Measurements from ENCODE around the gene BCL6. TPM values are rescaled to one million over a fixed set of nuclear protein-coding genes. Genes with fewer than 3 reads are reported as not detected.
A peak's percentile ranks its signal among the peaks of the same experiment; 100 is the strongest.

Gene BCL6
- 7.8 TPM for total RNA-seq

DNA sequence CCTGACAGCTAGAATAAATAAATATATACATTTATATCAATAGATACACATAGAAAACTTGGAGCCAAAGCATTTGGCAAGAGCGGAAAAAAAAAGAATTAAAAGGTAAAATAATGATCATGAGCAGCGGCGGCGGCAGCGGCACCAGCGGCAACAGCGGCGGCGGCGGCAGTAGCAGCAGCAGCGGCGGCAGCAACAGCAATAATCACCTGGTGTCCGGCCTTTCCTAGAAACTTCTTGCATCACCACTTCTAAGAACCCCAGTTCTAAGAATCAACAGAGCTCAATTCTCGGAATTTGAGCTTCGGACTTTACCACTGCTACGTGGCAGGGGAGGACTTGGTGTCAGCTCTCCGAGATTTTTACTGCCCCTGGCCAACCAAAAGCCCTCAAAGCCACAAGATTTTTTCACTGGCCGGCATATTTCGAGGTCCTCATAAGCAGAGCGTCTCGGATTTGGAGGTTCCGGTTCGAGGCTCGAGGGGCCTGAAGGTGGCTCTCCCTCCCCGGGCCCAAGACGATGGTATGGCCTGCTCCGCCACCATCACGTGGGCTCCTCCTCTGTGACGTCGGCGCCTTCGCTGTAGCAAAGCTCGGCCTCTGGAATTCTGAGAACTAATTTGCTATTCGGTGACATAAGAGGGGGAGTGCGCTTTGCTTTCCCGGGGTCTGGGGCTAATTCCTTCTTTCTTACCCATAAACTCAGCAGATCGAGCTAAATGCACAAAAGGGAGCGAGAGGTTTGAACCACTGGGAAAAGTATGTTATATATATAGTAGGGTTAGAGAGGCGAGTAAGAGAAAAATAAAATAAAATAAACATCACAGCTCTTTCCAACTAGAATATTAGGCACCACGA lies at the start of gene BCL6:
Gene BCL6, minus strand, starts transcription at position 268 of the 858 bp plus-strand sequence. CDS start 11,775 bp downstream, outside the sequence.
- no peaks in the 10 kb centered on the region for H3K27me3 ChIP-seq (ENCODE audit: control insufficient read depth in 3 of 3, insufficient read depth in 3 of 3, low read length in 3 of 3)
- H3K36me3 ChIP-seq (ENCODE audit: control insufficient read depth in 3 of 3, insufficient read depth in 3 of 3, low read length in 3 of 3) = peaks cover 0 to 3% (median 0%) of the 10 kb centered on the region in 3 donors
- H3K4me3 ChIP-seq (ENCODE audit: low read length in 3 of 3) = peak within 1 kb of the TSS; percentile 94 to 97 (median 95)
- peak within 1 kb of the TSS; percentile 100 for H3K27ac ChIP-seq (ENCODE audit: low read depth, low read length)
- H3K9ac ChIP-seq (ENCODE audit: low read depth in 1 of 3, low read length in 3 of 3) = peak within 1 kb of the TSS; percentile 99 to 100 (median 100)
- H3K9me3 ChIP-seq (ENCODE audit: control insufficient read depth in 3 of 3, low read length in 3 of 3) = no peaks in the 10 kb centered on the region
- H3K4me1 ChIP-seq (ENCODE audit: control insufficient read depth in 3 of 3, insufficient read depth in 3 of 3, low read length in 3 of 3) = peaks cover 24 to 36% (median 33%) of the 10 kb centered on the region in 3 donors

DNA sequence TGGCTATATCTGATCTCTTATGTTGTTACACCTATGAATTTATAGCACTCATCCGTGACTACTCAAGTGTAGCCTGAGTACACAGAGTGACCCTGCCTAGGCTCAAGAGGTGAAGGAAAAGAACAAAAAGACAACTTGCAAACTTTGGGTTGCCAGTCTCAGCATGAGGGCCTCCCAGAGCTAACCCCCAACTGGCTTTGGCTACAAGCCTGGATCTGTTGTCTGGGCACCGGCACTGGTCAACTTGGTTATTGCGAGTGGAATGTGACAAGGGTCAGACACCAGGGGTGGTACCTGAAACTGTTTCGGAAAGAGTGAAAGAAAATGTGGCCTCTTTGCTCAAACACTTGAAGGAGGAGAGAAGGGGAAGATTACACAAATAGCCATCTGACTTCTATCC lies 49.5 kb upstream of the BCL6 start:
- Histone ChIP-seq H3K36me3 (ENCODE audit: control insufficient read depth in 3 of 3, insufficient read depth in 3 of 3, low read length in 3 of 3) (no peaks in the 10 kb centered on the region), H3K4me3 (ENCODE audit: low read length in 3 of 3) (no peak overlapping the region), H3K27me3 (ENCODE audit: control insufficient read depth in 3 of 3, insufficient read depth in 3 of 3, low read length in 3 of 3) (no peaks in the 10 kb centered on the region), H3K27ac (ENCODE audit: low read depth, low read length) (no peak overlapping the region), H3K4me1 (ENCODE audit: control insufficient read depth in 3 of 3, insufficient read depth in 3 of 3, low read length in 3 of 3) (no peaks in the 10 kb centered on the region), H3K9me3 (ENCODE audit: control insufficient read depth in 3 of 3, low read length in 3 of 3) (no peaks in the 10 kb centered on the region), H3K9ac (ENCODE audit: low read depth in 1 of 3, low read length in 3 of 3) (no peak overlapping the region)

DNA sequence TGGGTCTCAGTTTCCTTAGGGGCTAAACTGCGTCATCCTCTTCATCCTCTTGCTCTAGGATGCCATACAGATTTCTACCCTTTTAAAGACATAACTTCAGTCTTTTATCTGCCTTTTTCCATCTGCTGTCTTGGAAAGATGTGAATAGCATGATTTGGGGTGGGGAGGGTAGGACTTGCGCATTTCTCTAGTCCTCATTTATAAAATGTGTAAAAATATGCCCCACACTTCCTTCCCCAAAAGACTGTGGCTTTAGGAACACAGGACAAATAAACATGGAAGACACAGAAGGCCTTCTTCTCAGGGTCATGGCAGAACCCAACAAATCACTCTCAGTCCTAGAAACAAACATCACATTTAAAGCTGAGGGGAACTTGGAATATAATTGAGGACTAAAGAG lies 48.4 kb upstream of the BCL6 start:
- H3K4me3 ChIP-seq (ENCODE audit: low read length in 3 of 3) = no peak overlapping the region
- H3K9me3 ChIP-seq (ENCODE audit: control insufficient read depth in 3 of 3, low read length in 3 of 3) = no peaks in the 10 kb centered on the region
- no peaks in the 10 kb centered on the region for H3K27me3 ChIP-seq (ENCODE audit: control insufficient read depth in 3 of 3, insufficient read depth in 3 of 3, low read length in 3 of 3)
- H3K4me1 ChIP-seq (ENCODE audit: control insufficient read depth in 3 of 3, insufficient read depth in 3 of 3, low read length in 3 of 3) = no peaks in the 10 kb centered on the region
- H3K9ac ChIP-seq (ENCODE audit: low read depth in 1 of 3, low read length in 3 of 3) = no peak overlapping the region
- no peak overlapping the region for H3K27ac ChIP-seq (ENCODE audit: low read depth, low read length)
- H3K36me3 ChIP-seq (ENCODE audit: control insufficient read depth in 3 of 3, insufficient read depth in 3 of 3, low read length in 3 of 3) = no peaks in the 10 kb centered on the region

DNA sequence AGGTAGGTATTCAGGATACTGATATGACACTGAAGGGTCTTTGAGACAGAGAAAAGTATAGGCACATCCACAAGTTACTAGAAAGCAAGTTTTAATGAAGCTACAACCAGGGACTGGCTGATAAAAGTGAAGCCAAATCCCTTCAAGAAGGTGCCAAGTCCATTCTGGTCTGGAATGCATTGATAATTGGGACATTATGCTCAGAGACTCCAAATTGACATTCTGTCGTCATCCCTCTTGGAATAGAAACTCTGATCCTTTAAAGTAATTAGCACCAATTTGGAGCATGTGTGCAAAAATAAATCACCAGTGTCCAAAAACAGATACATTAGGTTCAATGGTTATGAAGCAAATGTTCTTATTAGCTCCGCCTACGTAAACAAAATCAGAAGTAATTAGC lies 47.3 kb upstream of the BCL6 start:
- Histone ChIP-seq H3K9me3 (ENCODE audit: control insufficient read depth in 3 of 3, low read length in 3 of 3) (no peaks in the 10 kb centered on the region), H3K9ac (ENCODE audit: low read depth in 1 of 3, low read length in 3 of 3) (no peak overlapping the region), H3K36me3 (ENCODE audit: control insufficient read depth in 3 of 3, insufficient read depth in 3 of 3, low read length in 3 of 3) (no peaks in the 10 kb centered on the region), H3K4me3 (ENCODE audit: low read length in 3 of 3) (no peak overlapping the region), H3K27ac (ENCODE audit: low read depth, low read length) (no peak overlapping the region), H3K27me3 (ENCODE audit: control insufficient read depth in 3 of 3, insufficient read depth in 3 of 3, low read length in 3 of 3) (no peaks in the 10 kb centered on the region), H3K4me1 (ENCODE audit: control insufficient read depth in 3 of 3, insufficient read depth in 3 of 3, low read length in 3 of 3) (no peaks in the 10 kb centered on the region)

DNA sequence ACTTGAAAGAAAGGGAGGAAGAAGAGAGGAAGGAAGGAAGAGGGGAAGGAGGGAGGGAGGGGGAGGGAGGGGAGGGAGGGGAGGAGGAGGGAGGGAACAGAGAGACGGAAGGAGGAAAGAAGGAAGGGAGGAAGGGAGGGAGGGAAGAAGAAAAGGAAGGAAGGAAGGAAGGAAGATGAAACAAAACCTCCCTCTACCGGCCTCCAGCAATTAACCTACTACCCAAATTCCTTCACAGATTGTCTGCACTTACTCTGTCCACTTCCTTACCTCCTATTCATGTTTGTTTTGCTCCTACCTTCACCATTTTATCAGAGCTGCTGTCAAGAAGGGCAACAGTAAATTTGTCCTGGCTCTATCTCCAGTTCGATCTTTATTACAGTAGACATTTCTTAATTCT lies 44.6 kb upstream of the BCL6 start:
- Histone ChIP-seq H3K27me3 (ENCODE audit: control insufficient read depth in 3 of 3, insufficient read depth in 3 of 3, low read length in 3 of 3) (no peaks in the 10 kb centered on the region), H3K4me1 (ENCODE audit: control insufficient read depth in 3 of 3, insufficient read depth in 3 of 3, low read length in 3 of 3) (no peaks in the 10 kb centered on the region), H3K36me3 (ENCODE audit: control insufficient read depth in 3 of 3, insufficient read depth in 3 of 3, low read length in 3 of 3) (no peaks in the 10 kb centered on the region), H3K9ac (ENCODE audit: low read depth in 1 of 3, low read length in 3 of 3) (no peak overlapping the region), H3K27ac (ENCODE audit: low read depth, low read length) (no peak overlapping the region), H3K9me3 (ENCODE audit: control insufficient read depth in 3 of 3, low read length in 3 of 3) (no peaks in the 10 kb centered on the region), H3K4me3 (ENCODE audit: low read length in 3 of 3) (no peak overlapping the region)

DNA sequence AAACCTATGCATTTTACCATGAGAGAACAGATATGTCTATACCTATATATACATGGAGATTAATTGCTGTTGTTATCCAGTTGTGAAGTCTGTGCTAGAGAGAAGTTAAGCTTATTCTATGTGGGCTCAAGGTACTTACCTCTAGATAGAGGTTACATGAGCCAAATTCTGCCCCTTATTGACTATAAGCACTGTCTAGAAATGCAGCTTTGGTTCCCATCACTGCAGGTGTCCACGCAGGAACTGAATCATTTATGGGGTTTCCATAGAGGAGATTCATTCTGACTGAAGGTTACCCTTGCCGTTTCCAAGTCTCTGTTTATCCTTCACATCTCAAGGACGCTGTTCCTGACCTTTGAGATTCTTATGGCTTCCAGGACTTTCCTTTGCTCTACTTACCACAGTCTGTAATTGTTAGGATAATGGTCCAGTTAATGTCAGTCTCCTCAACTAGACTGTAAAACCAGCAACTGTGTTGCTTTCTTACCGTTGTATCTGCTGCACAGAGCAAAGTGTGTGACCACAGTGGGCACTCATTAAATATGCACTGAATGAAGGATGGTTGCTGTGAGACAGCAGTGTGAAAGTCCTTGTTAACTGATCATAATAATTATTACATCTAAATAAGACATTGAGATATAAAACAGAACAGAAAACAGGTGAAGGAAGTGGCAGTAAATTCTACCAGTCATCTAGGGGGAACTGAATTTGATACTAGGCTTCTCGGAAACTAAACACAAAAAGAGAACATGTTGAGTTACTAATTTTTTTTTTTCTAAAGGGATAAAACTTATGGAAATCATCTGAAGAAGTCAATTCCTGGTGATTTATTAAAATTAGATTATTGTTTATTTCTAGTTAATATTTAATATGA lies 44.0 kb upstream of the BCL6 start:
- Histone ChIP-seq H3K4me1 (ENCODE audit: control insufficient read depth in 3 of 3, insufficient read depth in 3 of 3, low read length in 3 of 3) (no peaks in the 10 kb centered on the region), H3K4me3 (ENCODE audit: low read length in 3 of 3) (no peak overlapping the region), H3K27ac (ENCODE audit: low read depth, low read length) (no peak overlapping the region), H3K36me3 (ENCODE audit: control insufficient read depth in 3 of 3, insufficient read depth in 3 of 3, low read length in 3 of 3) (no peaks in the 10 kb centered on the region), H3K27me3 (ENCODE audit: control insufficient read depth in 3 of 3, insufficient read depth in 3 of 3, low read length in 3 of 3) (no peaks in the 10 kb centered on the region), H3K9me3 (ENCODE audit: control insufficient read depth in 3 of 3, low read length in 3 of 3) (no peaks in the 10 kb centered on the region), H3K9ac (ENCODE audit: low read depth in 1 of 3, low read length in 3 of 3) (no peak overlapping the region)

DNA sequence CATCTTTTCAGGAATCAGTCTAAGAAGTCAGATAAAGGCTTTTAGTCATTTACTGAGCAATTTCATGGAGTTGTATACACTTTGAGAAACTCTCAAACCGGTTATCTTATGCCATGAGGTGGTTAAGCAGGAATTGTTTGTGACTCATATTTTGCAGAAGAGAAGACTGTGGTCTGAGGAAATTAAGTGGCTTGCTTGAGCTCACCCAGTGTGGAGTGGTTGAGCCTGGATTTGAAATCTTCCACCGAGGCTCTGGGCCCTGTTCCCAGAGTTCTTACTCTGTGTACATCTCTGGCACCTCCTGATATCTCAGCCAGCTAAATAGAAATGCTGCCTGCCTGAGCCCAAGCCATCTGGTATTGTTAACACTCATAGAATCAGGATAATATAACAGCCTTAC lies 37.8 kb upstream of the BCL6 start:
- no peak overlapping the region for H3K27ac ChIP-seq (ENCODE audit: low read depth, low read length)

DNA sequence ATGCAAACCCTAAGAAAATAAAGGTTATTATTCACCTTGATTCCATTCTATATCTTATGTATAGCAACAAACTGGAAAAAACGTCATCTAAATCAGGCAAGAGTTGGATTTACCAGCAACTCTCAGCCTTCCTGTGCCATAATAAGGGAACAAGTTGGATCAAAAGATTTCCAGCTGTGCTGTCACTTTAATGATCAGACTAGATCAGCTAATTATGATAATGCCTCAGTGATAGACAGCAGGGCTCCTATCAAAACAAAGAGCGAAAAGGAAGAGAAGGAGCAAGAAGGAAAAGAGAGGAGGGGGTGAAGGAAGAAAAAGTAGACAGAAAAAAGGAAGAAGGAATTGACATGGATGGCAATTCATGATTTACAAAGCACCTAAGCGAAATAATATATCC lies 36.7 kb upstream of the BCL6 start:
- Histone ChIP-seq H3K27me3 (ENCODE audit: control insufficient read depth in 3 of 3, insufficient read depth in 3 of 3, low read length in 3 of 3) (no peaks in the 10 kb centered on the region), H3K9ac (ENCODE audit: low read depth in 1 of 3, low read length in 3 of 3) (no peak overlapping the region), H3K36me3 (ENCODE audit: control insufficient read depth in 3 of 3, insufficient read depth in 3 of 3, low read length in 3 of 3) (no peaks in the 10 kb centered on the region), H3K27ac (ENCODE audit: low read depth, low read length) (no peak overlapping the region), H3K4me3 (ENCODE audit: low read length in 3 of 3) (no peak overlapping the region), H3K4me1 (ENCODE audit: control insufficient read depth in 3 of 3, insufficient read depth in 3 of 3, low read length in 3 of 3) (no peaks in the 10 kb centered on the region), H3K9me3 (ENCODE audit: control insufficient read depth in 3 of 3, low read length in 3 of 3) (no peaks in the 10 kb centered on the region)

More for the DNA sequence above, 37.8 kb upstream of the BCL6 start:
- Histone ChIP-seq H3K9ac (ENCODE audit: low read depth in 1 of 3, low read length in 3 of 3) (no peak overlapping the region), H3K4me1 (ENCODE audit: control insufficient read depth in 3 of 3, insufficient read depth in 3 of 3, low read length in 3 of 3) (no peaks in the 10 kb centered on the region), H3K9me3 (ENCODE audit: control insufficient read depth in 3 of 3, low read length in 3 of 3) (no peaks in the 10 kb centered on the region), H3K36me3 (ENCODE audit: control insufficient read depth in 3 of 3, insufficient read depth in 3 of 3, low read length in 3 of 3) (no peaks in the 10 kb centered on the region), H3K4me3 (ENCODE audit: low read length in 3 of 3) (no peak overlapping the region), H3K27me3 (ENCODE audit: control insufficient read depth in 3 of 3, insufficient read depth in 3 of 3, low read length in 3 of 3) (no peaks in the 10 kb centered on the region)

DNA sequence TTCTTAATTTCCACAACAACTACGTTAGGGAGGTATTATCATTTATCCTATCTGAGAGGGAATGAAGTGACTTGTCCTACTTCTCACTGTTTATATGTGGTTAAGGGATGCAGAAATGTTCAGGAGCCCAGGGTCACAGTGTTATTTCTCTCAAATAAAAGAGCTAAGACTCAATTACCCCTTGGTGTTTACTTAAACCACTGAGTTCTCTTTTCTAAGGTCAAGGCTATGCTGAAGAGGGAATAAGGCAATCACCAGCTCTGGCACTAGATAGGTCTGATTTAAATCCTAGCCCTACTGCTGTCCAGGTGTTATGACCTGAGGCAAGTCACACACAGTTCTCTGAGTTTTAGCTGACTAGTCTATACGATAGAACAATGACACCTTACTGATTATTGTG lies 35.7 kb upstream of the BCL6 start:
- Histone ChIP-seq H3K9ac (ENCODE audit: low read depth in 1 of 3, low read length in 3 of 3) (no peak overlapping the region), H3K36me3 (ENCODE audit: control insufficient read depth in 3 of 3, insufficient read depth in 3 of 3, low read length in 3 of 3) (no peaks in the 10 kb centered on the region), H3K27ac (ENCODE audit: low read depth, low read length) (no peak overlapping the region), H3K4me1 (ENCODE audit: control insufficient read depth in 3 of 3, insufficient read depth in 3 of 3, low read length in 3 of 3) (no peaks in the 10 kb centered on the region), H3K27me3 (ENCODE audit: control insufficient read depth in 3 of 3, insufficient read depth in 3 of 3, low read length in 3 of 3) (no peaks in the 10 kb centered on the region), H3K4me3 (ENCODE audit: low read length in 3 of 3) (no peak overlapping the region), H3K9me3 (ENCODE audit: control insufficient read depth in 3 of 3, low read length in 3 of 3) (no peaks in the 10 kb centered on the region)

DNA sequence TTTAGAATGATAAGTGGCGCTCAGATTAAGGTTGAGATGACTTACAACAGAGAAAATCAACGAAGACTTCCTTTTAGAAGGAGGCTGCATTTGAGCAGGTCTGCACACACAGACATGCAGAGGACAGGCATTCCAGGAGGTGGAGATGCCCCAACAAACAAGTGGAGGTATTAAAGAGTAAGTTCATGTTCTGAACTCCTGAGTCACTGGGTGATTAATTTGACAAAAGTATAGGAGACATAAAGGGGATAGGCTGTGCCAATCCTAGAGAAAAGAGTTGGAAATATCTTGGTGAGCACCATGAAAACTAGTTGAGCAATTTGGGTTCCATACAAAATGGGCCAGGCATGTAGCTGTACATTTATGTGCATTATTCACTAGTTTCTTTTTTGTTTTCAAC lies 33.5 kb upstream of the BCL6 start:
- Histone ChIP-seq H3K9me3 (ENCODE audit: control insufficient read depth in 3 of 3, low read length in 3 of 3) (no peaks in the 10 kb centered on the region), H3K36me3 (ENCODE audit: control insufficient read depth in 3 of 3, insufficient read depth in 3 of 3, low read length in 3 of 3) (no peaks in the 10 kb centered on the region), H3K4me1 (ENCODE audit: control insufficient read depth in 3 of 3, insufficient read depth in 3 of 3, low read length in 3 of 3) (peaks cover 0 to 5% (median 3%) of the 10 kb centered on the region in 3 donors), H3K9ac (ENCODE audit: low read depth in 1 of 3, low read length in 3 of 3) (no peak overlapping the region), H3K4me3 (ENCODE audit: low read length in 3 of 3) (no peak overlapping the region), H3K27me3 (ENCODE audit: control insufficient read depth in 3 of 3, insufficient read depth in 3 of 3, low read length in 3 of 3) (no peaks in the 10 kb centered on the region), H3K27ac (ENCODE audit: low read depth, low read length) (no peak overlapping the region)

Data from skeletal muscle tissue (tissue), 4 donors.